GM11168 (cell line): Measurements from ENCODE around the gene COX20.
"Not testable (repeated sequence)": the region's sequence is repeated elsewhere in the genome, so short reads cannot be mapped to it uniquely, and the experiment has no call there.

Experiments
- in situ Hi-C: fragments of 300-500 bp; cut with MboI; formaldehyde crosslinking; loops from one replicate; pipeline ENCODE4 v1.12.0; 2022; ENCODE audit warnings: low sequenced_read_pairs; ENCODE audit not compliant: unreplicated experiment

Gene COX20

GRCh38 chr1:244835276-244836134 lies at the start of gene COX20:
Gene COX20, plus strand, starts transcription at chr1:244835658. Its CDS starts 57 bp downstream, at chr1:244835715.
- in situ Hi-C loops: no loop called here

GRCh38 chr1:244788493-244789275 lies 46.8 kb upstream of the COX20 start:
- in situ Hi-C loops: no loop called here

- in situ Hi-C loops: no loop called here
These were observed 46.2 kb upstream of the COX20 start for GRCh38 chr1:244789276-244789580.

- in situ Hi-C loops: no loop called here
These were observed 45.7 kb upstream of the COX20 start for GRCh38 chr1:244789731-244790130.

GRCh38 chr1:244791061-244791460 lies 44.4 kb upstream of the COX20 start:
- in situ Hi-C loops: no loop called here

GRCh38 chr1:244792188-244792850 lies 43.1 kb upstream of the COX20 start:
- in situ Hi-C loops: no loop called here

- in situ Hi-C loops: no loop called here
These were observed 41.4 kb upstream of the COX20 start for GRCh38 chr1:244794071-244794470.

- in situ Hi-C loops: not testable (repeated sequence)
These were observed 40.9 kb upstream of the COX20 start for GRCh38 chr1:244794516-244794915.

- in situ Hi-C loops: loop anchor here (5.0 kb wide), 1 partner anchor 190 kb away; no protein-coding TSS in a partner anchor
These were observed 38.6 kb upstream of the COX20 start for GRCh38 chr1:244796719-244797406.

GRCh38 chr1:244800821-244801220 lies 34.6 kb upstream of the COX20 start:
- in situ Hi-C loops: loop anchor here (10.0 kb wide), 1 partner anchor 244 kb away; no protein-coding TSS in a partner anchor

GRCh38 chr1:244801246-244801645 lies 34.2 kb upstream of the COX20 start:
- in situ Hi-C loops: loop anchor here (10.0 kb wide), 1 partner anchor 244 kb away; no protein-coding TSS in a partner anchor

- in situ Hi-C loops: loop anchor here (10.0 kb wide), 1 partner anchor 243 kb away; no protein-coding TSS in a partner anchor
These were observed 33.4 kb upstream of the COX20 start for GRCh38 chr1:244802041-244802440.

- in situ Hi-C loops: loop anchor here (10.0 kb wide), 1 partner anchor 242 kb away; no protein-coding TSS in a partner anchor
These were observed 32.8 kb upstream of the COX20 start for GRCh38 chr1:244802556-244803239.

GRCh38 chr1:244804841-244805240 lies 30.6 kb upstream of the COX20 start:
- in situ Hi-C loops: loop anchor here (10.0 kb wide), 1 partner anchor 240 kb away; no protein-coding TSS in a partner anchor

- in situ Hi-C loops: loop anchor here (10.0 kb wide), 1 partner anchor 238 kb away; no protein-coding TSS in a partner anchor
These were observed 28.3 kb upstream of the COX20 start for GRCh38 chr1:244807138-244807537.

- in situ Hi-C loops: no loop called here
These were observed 25.2 kb upstream of the COX20 start for GRCh38 chr1:244810221-244810620.

- in situ Hi-C loops: no loop called here
These were observed 22.1 kb upstream of the COX20 start for GRCh38 chr1:244813327-244813726.

- in situ Hi-C loops: no loop called here
These were observed 19.8 kb upstream of the COX20 start for GRCh38 chr1:244815600-244816099.

GRCh38 chr1:244817415-244817894 lies 18.0 kb upstream of the COX20 start:
- in situ Hi-C loops: no loop called here
